ENCODE measurements around the gene AFAP1L2.

Gene AFAP1L2

GRCh38 chr10:114408112-114408967 is 4.0 kb upstream of the AFAP1L2 start:
- DNase-seq = no peak

GRCh38 chr10:114406455-114406854 is 2.2 kb upstream of the AFAP1L2 start:
- no peak for DNase-seq

GRCh38 chr10:114405011-114405350 is 679 bp upstream of the AFAP1L2 start:
- DNase-seq = no peak

GRCh38 chr10:114403541-114404161 is 651 bp downstream of the AFAP1L2 start:
- no peak for DNase-seq

- no peak for DNase-seq
Observed at GRCh38 chr10:114402871-114403540, 1.3 kb downstream of the AFAP1L2 start.

- DNase-seq = no peak
Observed at GRCh38 chr10:114402233-114402632, 2.1 kb downstream of the AFAP1L2 start.

GRCh38 chr10:114401195-114401791 is 3.0 kb downstream of the AFAP1L2 start:
- no peak for DNase-seq

- DNase-seq = no peak
Observed at GRCh38 chr10:114400091-114400490, 4.2 kb downstream of the AFAP1L2 start.

GRCh38 chr10:114399576-114399975 is 4.7 kb downstream of the AFAP1L2 start:
- no peak for DNase-seq

- DNase-seq = no peak
Observed at GRCh38 chr10:114398587-114399331, 5.5 kb downstream of the AFAP1L2 start.

GRCh38 chr10:114397651-114398145 is 6.6 kb downstream of the AFAP1L2 start:
- DNase-seq = no peak

- no peak for DNase-seq
Observed at GRCh38 chr10:114396464-114396863, 7.8 kb downstream of the AFAP1L2 start.

- DNase-seq = no peak
Observed at GRCh38 chr10:114395366-114396022, 8.8 kb downstream of the AFAP1L2 start.

GRCh38 chr10:114394531-114394930 is 9.8 kb downstream of the AFAP1L2 start:
- DNase-seq = no peak

GRCh38 chr10:114393886-114394285 is 10.4 kb downstream of the AFAP1L2 start:
- no peak for DNase-seq

- no peak for DNase-seq
Observed at GRCh38 chr10:114393482-114393881, 10.8 kb downstream of the AFAP1L2 start.

- DNase-seq = no peak
Observed at GRCh38 chr10:114392112-114392835, 12.0 kb downstream of the AFAP1L2 start.

- no peak for DNase-seq
Observed at GRCh38 chr10:114391599-114391998, 12.7 kb downstream of the AFAP1L2 start.

GRCh38 chr10:114389426-114389825 is 14.9 kb downstream of the AFAP1L2 start:
- DNase-seq = no peak

- DNase-seq = no peak
Observed at GRCh38 chr10:114388275-114388674, 16.0 kb downstream of the AFAP1L2 start.

GRCh38 chr10:114387784-114388183 is 16.5 kb downstream of the AFAP1L2 start:
- no peak for DNase-seq

Measured in activated CD8-positive, alpha-beta memory T cell treated with anti-CD3 and anti-CD28 coated beads, Interleukin-2, amount 50 U/mL, for 4 hours (primary cell).